Activated naive CD4-positive, alpha-beta T cell treated with anti-CD3 and anti-CD28 coated beads, Interleukin-2, amount 10 ng/mL, durations not matched to agents 7 days and 5 days (primary cell): ENCODE data around the gene ROPN1B.
"Not testable (repeated sequence)": the region's sequence is repeated elsewhere in the genome, so short reads cannot be mapped to it uniquely, and the experiment has no call there.

Experiments used
- CTCF ChIA-PET: fragments of 350-600 bp; sonication (Branson Sonifier 250); formaldehyde crosslinking; loops from one replicate; lab custom pipeline; 2021; ENCODE audit warnings: antibody characterized with exemption; lab: Charles Lee
- DNase-seq: peaks from one replicate; pipeline ENCODE4 v3.0.0-alpha.2; 2020
- H3K27ac Mint-ChIP-seq: one replicate; pipeline ENCODE4 v1.8.0; 2021; ENCODE audit warnings: mild to moderate bottlenecking, moderate library complexity, mixed read lengths
- H3K27me3 Mint-ChIP-seq: one replicate; pipeline ENCODE4 v1.8.0; 2021; ENCODE audit warnings: mild to moderate bottlenecking, mixed read lengths
- H3K36me3 Mint-ChIP-seq: one replicate; pipeline ENCODE4 v1.8.0; 2021; ENCODE audit warnings: mixed read lengths
- H3K4me1 Mint-ChIP-seq: one replicate; pipeline ENCODE4 v1.8.0; 2021; ENCODE audit warnings: mixed read lengths
- H3K4me3 Mint-ChIP-seq: one replicate; pipeline ENCODE4 v1.8.0; 2021; ENCODE audit warnings: mild to moderate bottlenecking, moderate library complexity, mixed read lengths
- H3K9me3 Mint-ChIP-seq: one replicate; pipeline ENCODE4 v1.8.0; 2021; ENCODE audit warnings: mixed read lengths

Gene ROPN1B

GRCh38 chr3:125965505-125965904 is 3.5 kb upstream of the ROPN1B start:
- Mint-ChIP-seq H3K27ac (no peak overlapping the region), H3K27me3 (peaks cover 6% of the 10 kb centered on the region), H3K36me3 (no peaks in the 10 kb centered on the region), H3K4me3 (no peak overlapping the region), H3K4me1 (peaks cover 2% of the 10 kb centered on the region), H3K9me3 (no peaks in the 10 kb centered on the region)
- CTCF ChIA-PET = no interaction called here
- DNase-seq = no peak

- no peak overlapping the region for H3K27ac Mint-ChIP-seq
- CTCF ChIA-PET = no interaction called here
- H3K9me3 Mint-ChIP-seq = no peaks in the 10 kb centered on the region
- H3K4me3 Mint-ChIP-seq = no peak overlapping the region
- peaks cover 5% of the 10 kb centered on the region for H3K4me1 Mint-ChIP-seq
- peaks cover 17% of the 10 kb centered on the region for H3K27me3 Mint-ChIP-seq
- no peak for DNase-seq
- H3K36me3 Mint-ChIP-seq = no peaks in the 10 kb centered on the region
Measured at GRCh38 chr3:125967156-125967555, 1.8 kb upstream of the ROPN1B start.

- H3K27me3 Mint-ChIP-seq = peaks cover 27% of the 10 kb centered on the region
- H3K9me3 Mint-ChIP-seq, H3K27ac Mint-ChIP-seq, H3K36me3 Mint-ChIP-seq, CTCF ChIA-PET, H3K4me1 Mint-ChIP-seq, DNase-seq, H3K4me3 Mint-ChIP-seq: not testable (repeated sequence)
Measured at GRCh38 chr3:125968121-125968520, 857 bp upstream of the ROPN1B start.

GRCh38 chr3:125971997-125972944 is 3.3 kb downstream of the ROPN1B start:
- not testable (repeated sequence) for H3K4me1 Mint-ChIP-seq, H3K9me3 Mint-ChIP-seq, H3K36me3 Mint-ChIP-seq, H3K27ac Mint-ChIP-seq, H3K4me3 Mint-ChIP-seq
- CTCF ChIA-PET = interaction anchor here (0.6 to 1.0 kb wide), 3 partner anchors 16 to 1166 kb away, joined by 3 to 5 read pairs (median 3); no protein-coding TSS in a partner anchor
- peaks cover 31% of the 10 kb centered on the region for H3K27me3 Mint-ChIP-seq
- peak; percentile 42 for DNase-seq

- H3K27ac Mint-ChIP-seq = not testable (repeated sequence)
Measured at GRCh38 chr3:125975245-125976002, 6.4 kb downstream of the ROPN1B start.

GRCh38 chr3:125976003-125976390 is 7.0 kb downstream of the ROPN1B start:
- not testable (repeated sequence) for H3K9me3 Mint-ChIP-seq, DNase-seq, H3K27ac Mint-ChIP-seq, H3K4me1 Mint-ChIP-seq, H3K4me3 Mint-ChIP-seq, H3K36me3 Mint-ChIP-seq
- peaks cover 24% of the 10 kb centered on the region for H3K27me3 Mint-ChIP-seq
- CTCF ChIA-PET = interaction anchor here (0.6 kb wide), 1 partner anchor 28 kb away, joined by 3 read pairs; no protein-coding TSS in a partner anchor

More at GRCh38 chr3:125975245-125976002, 6.4 kb downstream of the ROPN1B start:
- H3K4me3 Mint-ChIP-seq, H3K9me3 Mint-ChIP-seq, H3K36me3 Mint-ChIP-seq, H3K4me1 Mint-ChIP-seq, DNase-seq: not testable (repeated sequence)
- peaks cover 29% of the 10 kb centered on the region for H3K27me3 Mint-ChIP-seq
- CTCF ChIA-PET = interaction anchor here (0.6 kb wide), 1 partner anchor 27 kb away, joined by 3 read pairs; no protein-coding TSS in a partner anchor

- H3K27ac Mint-ChIP-seq, DNase-seq, H3K36me3 Mint-ChIP-seq, H3K4me3 Mint-ChIP-seq, H3K9me3 Mint-ChIP-seq, CTCF ChIA-PET, H3K4me1 Mint-ChIP-seq: not testable (repeated sequence)
- peaks cover 18% of the 10 kb centered on the region for H3K27me3 Mint-ChIP-seq
Measured at GRCh38 chr3:125977104-125977503, 8.1 kb downstream of the ROPN1B start.

GRCh38 chr3:125984951-125985350 is 16.0 kb downstream of the ROPN1B start:
- H3K36me3 Mint-ChIP-seq, H3K4me3 Mint-ChIP-seq, H3K9me3 Mint-ChIP-seq, CTCF ChIA-PET, DNase-seq, H3K4me1 Mint-ChIP-seq, H3K27ac Mint-ChIP-seq: not testable (repeated sequence)
- H3K27me3 Mint-ChIP-seq = peaks cover 12% of the 10 kb centered on the region

- Mint-ChIP-seq H3K9me3 (peaks cover 3% of the 10 kb centered on the region), H3K4me1 (peaks cover 15% of the 10 kb centered on the region), H3K27ac (peak overlapping the region; percentile 95), H3K4me3 (peak overlapping the region; percentile 93), H3K27me3 (peaks cover 21% of the 10 kb centered on the region), H3K36me3 (peaks cover 3% of the 10 kb centered on the region)
- peak; percentile 79 for DNase-seq
- CTCF ChIA-PET = no interaction called here
Measured at GRCh38 chr3:125990253-125990970, 21.4 kb downstream of the ROPN1B start.

- H3K4me3 Mint-ChIP-seq, CTCF ChIA-PET, H3K9me3 Mint-ChIP-seq, H3K36me3 Mint-ChIP-seq, H3K27ac Mint-ChIP-seq, DNase-seq, H3K4me1 Mint-ChIP-seq: not testable (repeated sequence)
- H3K27me3 Mint-ChIP-seq = peaks cover 21% of the 10 kb centered on the region
Measured at GRCh38 chr3:125996751-125997150, 27.8 kb downstream of the ROPN1B start.

GRCh38 chr3:126002189-126002588 is 33.2 kb downstream of the ROPN1B start:
- H3K27me3 Mint-ChIP-seq = peaks cover 12% of the 10 kb centered on the region
- no peaks in the 10 kb centered on the region for H3K9me3 Mint-ChIP-seq
- H3K27ac Mint-ChIP-seq = no peak overlapping the region
- no peak overlapping the region for H3K4me3 Mint-ChIP-seq
- DNase-seq = no peak
- CTCF ChIA-PET = no interaction called here
- no peaks in the 10 kb centered on the region for H3K4me1 Mint-ChIP-seq
- no peaks in the 10 kb centered on the region for H3K36me3 Mint-ChIP-seq

GRCh38 chr3:126003447-126004190 is 34.6 kb downstream of the ROPN1B start:
- CTCF ChIA-PET = no interaction called here
- Mint-ChIP-seq H3K4me1 (no peaks in the 10 kb centered on the region), H3K9me3 (no peaks in the 10 kb centered on the region), H3K27me3 (peaks cover 10% of the 10 kb centered on the region), H3K36me3 (peaks cover 8% of the 10 kb centered on the region), H3K4me3 (no peak overlapping the region), H3K27ac (no peak overlapping the region)
- no peak for DNase-seq

- no peak overlapping the region for H3K4me3 Mint-ChIP-seq
- H3K36me3 Mint-ChIP-seq = peaks cover 8% of the 10 kb centered on the region
- no peak for DNase-seq
- H3K4me1 Mint-ChIP-seq = no peaks in the 10 kb centered on the region
- CTCF ChIA-PET = no interaction called here
- H3K27ac Mint-ChIP-seq = no peak overlapping the region
- H3K9me3 Mint-ChIP-seq = no peaks in the 10 kb centered on the region
- H3K27me3 Mint-ChIP-seq = peaks cover 8% of the 10 kb centered on the region
Measured at GRCh38 chr3:126004217-126004616, 35.2 kb downstream of the ROPN1B start.
